ENCODE results near the gene PTPN1. TPM values are rescaled to one million over a fixed set of nuclear protein-coding genes. Genes with fewer than 3 reads are reported as not detected.

The PTPN1 gene
- total and polyA plus RNA-seq, 2 of the 13 experiments (the other 11 are each of a cell fraction or from before 2014, with no cell fraction given) = 17.7 to 37.2 TPM

- TF ChIP-seq, protein P1, sequence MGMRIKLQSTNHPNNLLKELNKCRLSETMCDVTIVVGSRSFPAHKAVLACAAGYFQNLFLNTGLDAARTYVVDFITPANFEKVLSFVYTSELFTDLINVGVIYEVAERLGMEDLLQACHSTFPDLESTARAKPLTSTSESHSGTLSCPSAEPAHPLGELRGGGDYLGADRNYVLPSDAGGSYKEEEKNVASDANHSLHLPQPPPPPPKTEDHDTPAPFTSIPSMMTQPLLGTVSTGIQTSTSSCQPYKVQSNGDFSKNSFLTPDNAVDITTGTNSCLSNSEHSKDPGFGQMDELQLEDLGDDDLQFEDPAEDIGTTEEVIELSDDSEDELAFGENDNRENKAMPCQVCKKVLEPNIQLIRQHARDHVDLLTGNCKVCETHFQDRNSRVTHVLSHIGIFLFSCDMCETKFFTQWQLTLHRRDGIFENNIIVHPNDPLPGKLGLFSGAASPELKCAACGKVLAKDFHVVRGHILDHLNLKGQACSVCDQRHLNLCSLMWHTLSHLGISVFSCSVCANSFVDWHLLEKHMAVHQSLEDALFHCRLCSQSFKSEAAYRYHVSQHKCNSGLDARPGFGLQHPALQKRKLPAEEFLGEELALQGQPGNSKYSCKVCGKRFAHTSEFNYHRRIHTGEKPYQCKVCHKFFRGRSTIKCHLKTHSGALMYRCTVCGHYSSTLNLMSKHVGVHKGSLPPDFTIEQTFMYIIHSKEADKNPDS (CRISPR knock-in tag; IDR thresholded peaks at IDR 0.05) = peak; percentile 80; the same call in 1 of the 2 replicates
- TF ChIP-seq ZNF784 (CRISPR knock-in tag; IDR thresholded peaks at IDR 0.05; ENCODE audit: borderline replicate concordance) = peak; percentile 95
- TF ChIP-seq ESRRA (CRISPR knock-in tag; IDR thresholded peaks at IDR 0.05; ENCODE audit: low read depth) = 0 out of 2 replicates have a peak, but pooled peaks have one; percentile 24
- peak; percentile 69; the same call in 1 of the 2 replicates for TF ChIP-seq ZFP62 (CRISPR knock-in tag; IDR thresholded peaks at IDR 0.05)
- TF ChIP-seq ZFP36L2 (CRISPR knock-in tag; IDR thresholded peaks at IDR 0.05) = 0 out of 2 replicates have a peak, but pooled peaks have one; percentile 84
- peak; percentile 53 for TF ChIP-seq FOXP4 (CRISPR knock-in tag; IDR thresholded peaks at IDR 0.05)
- peak; percentile 90 for TF ChIP-seq ZNF747 (CRISPR knock-in tag; IDR thresholded peaks at IDR 0.05; ENCODE audit: borderline replicate concordance)
- peak; percentile 79 for TF ChIP-seq POGZ (CRISPR knock-in tag; IDR thresholded peaks at IDR 0.05)
- TF ChIP-seq, protein P2, sequence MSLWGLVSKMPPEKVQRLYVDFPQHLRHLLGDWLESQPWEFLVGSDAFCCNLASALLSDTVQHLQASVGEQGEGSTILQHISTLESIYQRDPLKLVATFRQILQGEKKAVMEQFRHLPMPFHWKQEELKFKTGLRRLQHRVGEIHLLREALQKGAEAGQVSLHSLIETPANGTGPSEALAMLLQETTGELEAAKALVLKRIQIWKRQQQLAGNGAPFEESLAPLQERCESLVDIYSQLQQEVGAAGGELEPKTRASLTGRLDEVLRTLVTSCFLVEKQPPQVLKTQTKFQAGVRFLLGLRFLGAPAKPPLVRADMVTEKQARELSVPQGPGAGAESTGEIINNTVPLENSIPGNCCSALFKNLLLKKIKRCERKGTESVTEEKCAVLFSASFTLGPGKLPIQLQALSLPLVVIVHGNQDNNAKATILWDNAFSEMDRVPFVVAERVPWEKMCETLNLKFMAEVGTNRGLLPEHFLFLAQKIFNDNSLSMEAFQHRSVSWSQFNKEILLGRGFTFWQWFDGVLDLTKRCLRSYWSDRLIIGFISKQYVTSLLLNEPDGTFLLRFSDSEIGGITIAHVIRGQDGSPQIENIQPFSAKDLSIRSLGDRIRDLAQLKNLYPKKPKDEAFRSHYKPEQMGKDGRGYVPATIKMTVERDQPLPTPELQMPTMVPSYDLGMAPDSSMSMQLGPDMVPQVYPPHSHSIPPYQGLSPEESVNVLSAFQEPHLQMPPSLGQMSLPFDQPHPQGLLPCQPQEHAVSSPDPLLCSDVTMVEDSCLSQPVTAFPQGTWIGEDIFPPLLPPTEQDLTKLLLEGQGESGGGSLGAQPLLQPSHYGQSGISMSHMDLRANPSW (CRISPR knock-in tag; IDR thresholded peaks at IDR 0.05; ENCODE audit: borderline replicate concordance) = peak; percentile 95; the same call in 1 of the 2 replicates
- TF ChIP-seq KIAA2018 (CRISPR knock-in tag; IDR thresholded peaks at IDR 0.05; ENCODE audit: borderline replicate concordance) = peak; percentile 89; the same call in 1 of the 2 replicates
- TF ChIP-seq CEBPB (IDR thresholded peaks at IDR 0.05; ENCODE audit: borderline replicate concordance, low read depth, low read length) = no peak
These were observed at the start of gene PTPN1 (continued) for GRCh38 chr20:50509923-50510705.
